Measurements from ENCODE around the gene ZNF709.
"Not testable (repeated sequence)": the region's sequence is repeated elsewhere in the genome, so short reads cannot be mapped to it uniquely, and the experiment has no call there.

ZNF709 gene

GRCh38 chr19:12496480-12496879, 11.9 kb upstream of the ZNF709 start:
- no peak overlapping the region for H3K4me3 ChIP-seq (ENCODE audit: low read length)
- TF ChIP-seq, protein P1, sequence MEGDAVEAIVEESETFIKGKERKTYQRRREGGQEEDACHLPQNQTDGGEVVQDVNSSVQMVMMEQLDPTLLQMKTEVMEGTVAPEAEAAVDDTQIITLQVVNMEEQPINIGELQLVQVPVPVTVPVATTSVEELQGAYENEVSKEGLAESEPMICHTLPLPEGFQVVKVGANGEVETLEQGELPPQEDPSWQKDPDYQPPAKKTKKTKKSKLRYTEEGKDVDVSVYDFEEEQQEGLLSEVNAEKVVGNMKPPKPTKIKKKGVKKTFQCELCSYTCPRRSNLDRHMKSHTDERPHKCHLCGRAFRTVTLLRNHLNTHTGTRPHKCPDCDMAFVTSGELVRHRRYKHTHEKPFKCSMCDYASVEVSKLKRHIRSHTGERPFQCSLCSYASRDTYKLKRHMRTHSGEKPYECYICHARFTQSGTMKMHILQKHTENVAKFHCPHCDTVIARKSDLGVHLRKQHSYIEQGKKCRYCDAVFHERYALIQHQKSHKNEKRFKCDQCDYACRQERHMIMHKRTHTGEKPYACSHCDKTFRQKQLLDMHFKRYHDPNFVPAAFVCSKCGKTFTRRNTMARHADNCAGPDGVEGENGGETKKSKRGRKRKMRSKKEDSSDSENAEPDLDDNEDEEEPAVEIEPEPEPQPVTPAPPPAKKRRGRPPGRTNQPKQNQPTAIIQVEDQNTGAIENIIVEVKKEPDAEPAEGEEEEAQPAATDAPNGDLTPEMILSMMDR (conservative IDR thresholded peaks at IDR 0.05; ENCODE audit: low read depth, low read length), result no peak
- no peak for DNase-seq (ENCODE audit: low read depth)

GRCh38 chr19:12495002-12495802, 10.6 kb upstream of the ZNF709 start:
- H3K4me3 ChIP-seq (ENCODE audit: low read length), result peak overlapping the region; percentile 67
- DNase-seq (ENCODE audit: low read depth), result peak; percentile 62
- TF ChIP-seq, protein P1 (conservative IDR thresholded peaks at IDR 0.05; ENCODE audit: low read depth, low read length), result peak; percentile 43

DNA sequence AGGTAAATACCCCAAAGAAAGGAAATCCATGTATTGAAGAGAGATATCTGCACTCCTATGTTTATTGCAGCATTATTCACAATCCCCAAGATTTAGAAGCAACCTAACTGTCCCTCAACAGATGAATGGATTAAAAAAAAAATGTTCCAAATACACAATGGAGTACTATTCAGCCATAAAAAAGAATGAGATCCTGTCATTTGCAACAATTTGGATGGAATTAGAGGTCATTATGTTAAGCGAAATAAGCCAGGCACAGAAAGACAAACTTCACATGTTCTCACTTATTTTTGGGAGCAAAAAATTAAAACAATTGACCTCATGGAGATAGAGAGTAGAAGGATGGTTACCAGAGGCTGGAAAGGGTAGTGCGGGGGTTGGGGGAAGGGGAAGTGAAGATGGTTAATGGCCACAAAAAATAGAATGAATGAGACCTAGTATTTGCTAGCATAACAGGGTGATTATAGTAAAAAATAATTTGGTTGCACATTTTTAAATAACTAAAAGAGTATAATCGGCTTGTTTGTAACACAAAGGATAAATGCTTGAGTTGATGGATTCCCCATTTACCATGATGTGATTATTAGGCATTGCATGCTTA, 9.7 kb upstream of the ZNF709 start:
- TF ChIP-seq, protein P1 (conservative IDR thresholded peaks at IDR 0.05; ENCODE audit: low read depth, low read length), result no peak
- no peak overlapping the region for H3K4me3 ChIP-seq (ENCODE audit: low read length)
- no peak for DNase-seq (ENCODE audit: low read depth)

DNA sequence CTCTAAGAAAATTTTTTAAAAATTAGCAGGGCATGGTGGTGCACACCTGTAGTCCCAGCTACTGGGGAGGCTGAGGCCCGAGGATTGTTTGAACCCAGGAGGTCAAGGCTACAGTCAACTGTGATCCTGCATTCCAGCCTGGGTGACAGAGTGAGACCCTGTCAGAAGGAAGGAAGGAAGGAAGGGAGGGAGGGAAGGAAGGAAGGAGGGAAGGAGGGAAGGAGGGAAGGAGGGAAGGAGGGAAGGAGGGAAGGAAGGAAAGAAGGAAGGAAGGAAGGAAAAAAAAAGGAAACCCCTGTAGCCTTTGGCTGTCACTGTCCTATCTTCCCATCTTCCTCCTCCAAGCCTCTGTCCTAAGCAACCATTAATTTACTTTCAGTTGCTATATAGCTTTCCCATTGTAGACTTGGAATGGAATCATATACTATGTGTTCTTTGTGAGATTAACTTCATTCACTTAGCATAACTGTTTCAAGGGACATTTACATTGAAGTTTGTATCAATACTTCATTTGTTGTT, 1.7 kb upstream of the ZNF709 start:
- H3K4me3 ChIP-seq (ENCODE audit: low read length), result not testable (repeated sequence)

DNA sequence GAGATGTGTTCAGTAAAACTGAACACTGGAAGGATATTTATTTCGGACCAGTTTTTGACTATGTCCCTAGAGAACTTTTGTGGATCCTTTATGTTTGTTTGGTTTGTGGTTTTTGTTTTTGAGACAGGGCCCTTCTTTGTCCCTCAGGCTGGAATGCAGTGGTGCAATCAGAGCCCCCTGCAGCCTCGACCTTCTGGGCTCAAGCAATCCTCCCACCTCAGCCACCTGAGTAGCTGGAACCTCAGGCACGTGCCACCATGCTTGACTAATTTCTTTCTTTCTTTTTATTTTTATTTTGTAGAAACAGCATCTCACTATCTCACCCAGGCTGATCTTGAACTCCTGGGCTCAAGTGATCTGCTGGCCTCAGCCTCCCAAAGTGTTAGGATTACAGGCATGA, 955 bp upstream of the ZNF709 start:
- no peak overlapping the region for H3K4me3 ChIP-seq (ENCODE audit: low read length)
- TF ChIP-seq, protein P1 (conservative IDR thresholded peaks at IDR 0.05; ENCODE audit: low read depth, low read length), result no peak
- DNase-seq (ENCODE audit: low read depth), result no peak

More for the DNA sequence above, 1.7 kb upstream of the ZNF709 start:
- not testable (repeated sequence) for DNase-seq (ENCODE audit: low read depth)

DNA sequence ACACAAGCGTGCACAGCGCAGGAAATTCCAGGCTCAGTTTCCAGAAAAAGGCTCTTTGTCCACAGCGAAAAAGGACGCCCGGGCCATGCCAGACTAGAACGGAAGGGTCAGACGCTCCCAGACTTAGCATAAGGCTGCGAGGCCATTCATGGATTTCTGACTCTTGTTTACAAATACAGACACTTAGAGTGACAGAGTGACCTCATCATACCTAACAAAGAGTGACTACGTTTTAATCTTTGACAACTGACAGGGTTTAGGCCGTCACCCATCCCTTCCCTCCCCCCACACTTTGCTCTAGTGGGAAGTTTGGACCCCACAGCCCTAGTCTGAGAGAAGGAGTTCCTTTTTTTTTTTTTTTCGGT, 418 bp upstream of the ZNF709 start:
- H3K4me3 ChIP-seq (ENCODE audit: low read length), result peak overlapping the region; percentile 96
- no peak for DNase-seq (ENCODE audit: low read depth)
- TF ChIP-seq, protein P1 (conservative IDR thresholded peaks at IDR 0.05; ENCODE audit: low read depth, low read length), result no peak

- DNase-seq (ENCODE audit: low read depth), result no peak
- TF ChIP-seq, protein P1 (conservative IDR thresholded peaks at IDR 0.05; ENCODE audit: low read depth, low read length), result no peak
- peak overlapping the region; percentile 96 for H3K4me3 ChIP-seq (ENCODE audit: low read length)
Observed at GRCh38 chr19:12484011-12484370, 625 bp downstream of the ZNF709 start.

Measured in retinal pigment epithelial cell (primary cell).